Left cardiac atrium (tissue), 4 donors: ENCODE data around the gene ZNF410. TPM values are rescaled to one million over a fixed set of nuclear protein-coding genes. Genes with fewer than 3 reads are reported as not detected.
"Not testable (repeated sequence)": the region's sequence is repeated elsewhere in the genome, so short reads cannot be mapped to it uniquely, and the experiment has no call there.

Source experiments
- ATAC-seq, 2 donors: fragments of 200-7000 bp; cut with Tn5 transposase; one replicate each; pipeline ENCODE4 v1.9.1; 2020; ENCODE audit warnings: mild to moderate bottlenecking in 2 of 2, moderate library complexity in 2 of 2
- DNase-seq: peaks from one replicate; pipeline ENCODE4 v3.0.0-alpha.2; 2020
- intact Hi-C, 2 donors: fragments of 100-400 bp; cut with DNase I; formaldehyde crosslinking; loops; one replicate each; pipeline versions ENCODE4 v1.14.1 to v1.15.1; 2022 to 2023
- long read RNA-seq: library from polyadenylated mRNA; unstranded; transcript quantifications from one replicate; pipeline ENCODE4 v2.0.0, GENCODE V29; 2021
- total RNA-seq, 2 donors: library from RNA; stranded (reverse); fragmentation: NEBNext Ultra II Directional; extraction: Animal tissue kit (Norgen Biotek cat#: 25700); gene quantifications; one replicate each; pipeline ENCODE4 v1.2.1, GENCODE V29; 2021
- donor health status: DM: no; HTN: yes; CAD: no.
- donor health status: DM: no; HTN: yes; CAD: no; lungs with severe emphysema.
- donor health status: DM: yes; HTN: yes; CAD: no.
- donor health status: Dilated cardiomyopathy.

The ZNF410 gene, protein sequence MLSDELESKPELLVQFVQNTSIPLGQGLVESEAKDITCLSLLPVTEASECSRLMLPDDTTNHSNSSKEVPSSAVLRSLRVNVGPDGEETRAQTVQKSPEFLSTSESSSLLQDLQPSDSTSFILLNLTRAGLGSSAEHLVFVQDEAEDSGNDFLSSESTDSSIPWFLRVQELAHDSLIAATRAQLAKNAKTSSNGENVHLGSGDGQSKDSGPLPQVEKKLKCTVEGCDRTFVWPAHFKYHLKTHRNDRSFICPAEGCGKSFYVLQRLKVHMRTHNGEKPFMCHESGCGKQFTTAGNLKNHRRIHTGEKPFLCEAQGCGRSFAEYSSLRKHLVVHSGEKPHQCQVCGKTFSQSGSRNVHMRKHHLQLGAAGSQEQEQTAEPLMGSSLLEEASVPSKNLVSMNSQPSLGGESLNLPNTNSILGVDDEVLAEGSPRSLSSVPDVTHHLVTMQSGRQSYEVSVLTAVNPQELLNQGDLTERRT
- 10 to 100 TPM; 19.2 to 28.8 TPM for total RNA-seq
- long read RNA-seq, transcript ZNF410-211 (12 exons, 2,601 nt), result major isoform, 43 of 83 reads
- long read RNA-seq, transcript ZNF410-201 (11 exons, 2,293 nt), result minor isoform, 15 of 83 reads
- long read RNA-seq, partial matches to known transcripts, result 4 of 83 reads
- long read RNA-seq, other reads (novel, unspliced or antisense), result 20 of 83 reads

DNA sequence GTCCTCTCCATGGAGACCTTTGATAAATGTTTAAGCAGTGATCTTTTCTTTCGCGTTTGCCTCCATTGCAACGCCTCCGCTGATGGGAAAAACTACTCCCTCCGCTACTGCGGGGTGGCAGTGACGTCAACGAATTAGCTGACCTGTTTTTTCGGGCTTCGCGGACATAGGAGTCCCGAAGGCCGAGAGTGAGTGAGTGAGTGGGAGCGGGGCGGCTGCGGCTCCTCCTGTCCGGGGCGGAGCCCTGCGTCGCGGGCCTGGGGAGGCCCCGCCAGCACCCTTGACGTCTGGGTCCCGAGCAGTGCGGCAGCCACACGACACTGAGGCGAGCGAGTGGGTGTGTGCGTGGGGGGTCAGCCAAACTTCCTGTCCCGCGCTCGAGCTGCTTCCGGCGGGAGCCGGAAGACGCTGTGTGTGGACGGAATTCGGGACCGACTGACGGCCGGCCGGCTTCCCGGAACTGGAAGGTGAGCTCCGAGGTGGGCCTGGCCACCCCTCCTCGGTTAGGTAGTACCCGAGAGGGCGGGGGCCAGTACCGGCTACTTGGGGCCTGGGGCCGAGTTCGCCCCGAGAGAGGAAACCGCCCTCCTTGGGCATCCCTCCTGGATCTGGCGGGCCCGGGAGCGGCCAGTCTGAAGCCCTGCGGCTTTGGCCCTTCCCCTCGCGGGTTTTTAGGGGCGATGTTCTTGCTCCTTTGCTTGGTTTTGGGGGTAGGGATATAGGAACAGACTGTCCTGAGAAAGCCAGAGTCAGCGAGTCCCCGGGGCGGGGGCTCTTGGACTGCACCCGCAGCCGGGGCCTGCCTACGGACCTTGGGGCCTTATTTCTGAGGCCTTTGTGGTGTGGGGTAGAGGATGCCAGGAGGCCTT lies at the start of gene ZNF410:
Gene ZNF410 (plus strand): TSS at position 411 of the 869 bp plus-strand sequence. CDS start 5,317 bp downstream, outside the sequence.
- peak; percentile 96 for DNase-seq
- intact Hi-C loops, result no loop called here
- peak; percentile 99 to 100 for ATAC-seq

DNA sequence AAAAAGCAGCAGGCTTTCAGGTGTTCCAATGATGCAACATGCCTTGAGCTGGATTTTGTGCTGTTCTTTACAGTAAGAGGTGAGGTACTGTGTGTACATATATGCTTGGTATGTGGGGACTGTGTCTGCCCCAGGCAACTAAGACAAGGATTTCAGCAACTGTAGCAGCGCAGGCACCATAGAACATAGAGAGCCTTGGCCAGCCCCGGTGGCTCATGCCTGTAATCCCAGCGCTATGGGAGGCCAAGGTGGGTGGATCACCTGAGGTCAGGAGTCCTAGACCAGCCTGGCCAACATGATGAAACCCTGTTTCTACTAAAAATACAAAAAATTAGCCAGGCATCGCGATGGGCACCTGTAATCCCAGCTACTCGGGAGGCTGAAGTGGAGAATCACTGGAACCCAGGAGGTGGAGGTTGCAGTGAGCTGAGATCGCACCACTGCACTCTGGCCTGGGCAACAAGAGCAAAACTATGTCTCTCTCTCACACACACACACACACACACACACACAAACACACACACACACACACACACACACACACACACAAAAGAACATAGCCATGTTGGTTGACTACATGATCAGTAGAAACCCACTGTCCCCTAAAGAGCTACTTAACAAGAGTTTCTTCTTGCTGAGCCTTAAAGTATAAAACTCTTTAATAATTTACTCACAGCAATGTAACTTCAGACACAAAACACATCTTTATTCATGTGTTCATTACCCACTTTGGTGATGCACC lies 48.2 kb upstream of the ZNF410 start:
- intact Hi-C loops, ATAC-seq, DNase-seq: not testable (repeated sequence)

DNA sequence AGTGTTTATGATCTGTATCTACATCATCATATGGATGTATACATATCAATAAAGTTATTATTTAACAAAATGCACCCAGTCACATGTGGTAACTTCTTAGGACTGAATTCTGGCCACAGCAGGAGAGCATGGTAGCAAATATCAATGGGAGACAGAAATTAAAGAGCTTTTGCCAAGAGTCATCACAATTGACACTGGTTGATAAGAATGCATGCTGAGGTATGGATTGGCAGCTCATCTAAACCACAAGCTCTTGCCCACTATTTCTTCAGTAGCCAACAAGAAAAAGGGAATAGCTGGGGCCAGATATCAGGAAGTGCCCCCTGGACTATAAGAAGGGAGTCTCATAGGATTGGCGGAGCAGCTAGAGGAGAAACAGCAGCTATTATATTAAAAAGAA lies 44.5 kb upstream of the ZNF410 start:
- ATAC-seq, result no peak
- DNase-seq, result no peak
- intact Hi-C loops, result no loop called here

DNA sequence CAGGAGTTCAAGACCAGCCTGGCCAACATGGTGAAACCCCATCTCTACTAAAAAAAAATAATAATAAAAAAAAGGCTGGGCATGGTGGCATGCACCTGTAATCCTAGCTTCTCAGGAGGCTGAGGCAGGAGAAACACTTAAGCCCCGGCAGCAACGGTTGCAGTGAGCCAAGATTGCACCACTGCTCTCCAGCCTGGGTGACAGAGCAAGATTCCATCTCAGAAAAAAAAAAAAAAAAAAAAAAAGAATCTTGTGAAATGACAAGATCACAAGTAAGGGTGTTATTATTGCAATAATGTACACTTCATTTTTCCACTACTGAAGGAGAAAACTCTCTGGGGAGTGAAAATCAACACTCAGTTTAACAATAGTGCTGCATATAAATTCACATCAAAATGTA lies 43.8 kb upstream of the ZNF410 start:
- no peak for DNase-seq
- no peak for ATAC-seq
- intact Hi-C loops, result no loop called here

DNA sequence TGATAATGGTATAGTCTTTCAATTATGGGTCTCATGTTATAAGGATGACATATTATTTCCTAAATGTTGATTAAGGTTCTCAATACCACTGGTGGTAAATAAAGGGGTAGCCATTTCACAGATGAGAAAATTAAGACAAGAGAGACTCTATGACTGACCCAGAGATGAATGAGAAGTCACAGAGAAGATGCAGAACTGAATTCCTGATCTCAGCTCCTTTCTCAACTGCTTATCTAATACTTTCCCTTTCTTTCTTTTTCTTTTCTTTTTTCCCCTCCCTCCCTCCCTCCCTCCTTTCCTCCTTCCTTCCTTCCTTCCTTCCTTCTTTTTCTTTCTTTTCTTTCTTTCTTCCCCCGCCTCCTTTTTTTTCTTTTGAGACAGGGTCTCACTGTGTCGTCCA lies 43.4 kb upstream of the ZNF410 start:
- no peak for ATAC-seq
- no peak for DNase-seq
- intact Hi-C loops, result no loop called here

DNA sequence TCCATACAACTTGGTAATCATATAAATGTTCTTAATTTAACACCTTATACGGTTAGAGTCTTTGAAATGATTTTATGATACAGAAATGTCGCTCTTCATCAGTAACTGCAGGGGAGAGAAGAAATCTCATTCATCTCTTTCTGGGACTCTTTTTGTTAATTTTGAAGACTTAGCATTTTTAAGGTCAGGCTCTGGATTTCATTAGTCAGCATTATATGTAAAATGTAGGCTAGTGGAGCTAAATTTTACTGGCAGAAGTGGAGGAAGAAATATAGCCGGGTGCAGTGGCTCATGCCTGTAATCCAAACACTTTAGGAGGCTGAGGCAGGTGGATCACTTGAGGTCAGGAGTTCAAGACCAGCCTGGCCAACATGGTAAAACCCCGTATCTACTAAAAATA lies 39.7 kb upstream of the ZNF410 start:
- ATAC-seq, result no peak
- intact Hi-C loops, result no loop called here

DNA sequence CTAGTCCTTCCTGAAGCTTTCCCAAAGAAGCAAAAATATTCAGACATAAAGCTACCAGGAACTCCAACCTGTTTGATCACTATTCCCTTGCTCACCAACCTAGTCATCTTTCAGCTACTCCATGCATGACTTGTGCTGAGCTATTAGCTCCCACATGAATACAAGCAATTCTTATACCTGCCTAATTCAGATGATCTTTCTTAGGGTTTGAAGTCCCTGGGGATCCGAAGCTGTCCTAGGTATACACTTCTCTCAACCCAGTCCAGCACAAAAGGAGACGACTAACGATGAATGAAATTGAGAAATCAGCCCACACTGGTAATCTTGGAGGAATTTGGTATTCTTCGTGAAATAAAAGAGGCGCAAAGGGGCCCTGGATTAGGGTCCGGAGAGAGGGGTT lies 35.7 kb upstream of the ZNF410 start:
- ATAC-seq (no peak), DNase-seq (no peak)
- intact Hi-C loops, result no loop called here

More for the DNA sequence above, 39.7 kb upstream of the ZNF410 start:
- DNase-seq, result no peak

DNA sequence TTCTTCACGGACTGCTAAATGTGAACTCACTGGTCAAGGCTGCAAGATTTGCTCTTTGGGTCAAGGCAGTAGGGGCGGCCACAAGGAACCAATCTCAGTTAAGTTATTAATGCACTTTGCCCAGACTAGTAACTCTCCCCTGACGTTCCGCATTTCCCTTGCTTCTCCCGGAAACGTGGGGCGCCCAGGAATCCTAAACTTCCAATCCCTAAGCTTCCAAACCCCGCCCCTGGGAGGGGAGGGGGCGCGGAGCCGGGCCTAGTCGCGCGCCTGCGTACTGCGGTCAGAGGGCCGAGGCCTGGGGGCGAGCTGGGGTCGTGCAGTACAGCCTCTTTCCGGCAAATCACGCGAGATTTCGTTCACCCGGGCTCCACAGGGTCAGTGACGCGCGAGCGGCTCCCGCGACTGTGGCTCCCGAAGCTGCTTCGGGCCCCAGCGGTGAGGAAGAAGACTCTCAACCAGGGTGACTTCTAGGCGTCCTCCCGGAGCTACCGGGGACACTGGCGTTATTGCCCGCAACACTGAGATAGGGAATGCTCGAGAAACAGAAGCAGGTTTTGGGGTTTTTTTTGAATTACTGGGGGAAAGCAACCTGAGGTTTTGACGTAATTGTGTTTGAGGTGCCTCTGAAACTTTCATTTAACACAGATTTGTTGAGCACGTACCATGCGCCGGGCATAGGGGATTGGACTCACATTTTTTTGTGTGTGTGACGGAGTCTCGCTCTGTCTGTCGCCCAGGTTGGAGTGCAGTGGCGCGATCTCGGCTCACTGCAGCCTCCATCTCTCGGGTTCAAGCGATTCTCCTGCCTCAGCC lies 34.9 kb upstream of the ZNF410 start, which contains the start of gene PTGR2:
Gene PTGR2 (plus strand): TSS at position 265 of the 816 bp plus-strand sequence. CDS start 7,032 bp downstream, outside the sequence.
- intact Hi-C loops, result no loop called here
- DNase-seq (peak; percentile 98), ATAC-seq (peak; percentile 98 to 99)

DNA sequence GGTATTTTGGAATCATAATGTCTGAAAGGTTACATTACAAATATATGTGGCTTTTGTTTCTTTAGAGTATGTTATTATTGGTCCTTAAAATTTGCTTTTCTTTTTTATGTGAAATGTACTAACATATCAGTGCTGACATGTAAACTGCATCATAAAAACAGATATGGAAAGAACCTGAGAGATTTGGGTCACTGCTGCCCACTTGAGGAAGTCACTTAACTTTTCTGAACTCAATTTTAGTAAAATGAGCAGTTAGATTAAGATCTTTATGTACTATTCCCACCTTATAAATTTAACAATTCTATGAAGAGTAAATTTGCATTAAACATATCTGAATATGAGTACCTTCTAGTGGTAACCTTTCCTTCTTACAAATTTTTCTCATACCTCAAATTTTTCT lies 27.5 kb upstream of the ZNF410 start:
- intact Hi-C loops, result no loop called here
- DNase-seq, result no peak
- no peak for ATAC-seq

DNA sequence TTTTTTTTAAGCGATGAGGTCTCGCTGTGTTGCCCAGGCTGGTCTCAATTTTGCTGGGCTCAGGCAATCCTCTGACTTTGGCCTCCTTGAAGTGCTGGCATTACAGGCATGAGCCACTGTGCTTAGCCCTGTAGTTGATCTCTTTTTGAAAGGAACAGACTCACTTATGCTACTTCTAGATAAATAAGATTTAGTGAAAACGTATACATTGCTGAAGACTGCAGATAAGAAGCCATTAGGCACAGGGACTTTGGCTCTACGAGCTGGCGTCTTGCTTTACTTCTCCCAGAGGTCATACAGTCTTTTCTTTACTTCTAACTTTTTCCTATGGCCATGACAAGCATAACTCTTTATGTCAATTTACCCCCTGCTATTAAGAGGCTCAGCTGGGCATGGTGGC lies 25.6 kb upstream of the ZNF410 start:
- DNase-seq, result no peak
- ATAC-seq, result no peak
- intact Hi-C loops, result no loop called here

DNA sequence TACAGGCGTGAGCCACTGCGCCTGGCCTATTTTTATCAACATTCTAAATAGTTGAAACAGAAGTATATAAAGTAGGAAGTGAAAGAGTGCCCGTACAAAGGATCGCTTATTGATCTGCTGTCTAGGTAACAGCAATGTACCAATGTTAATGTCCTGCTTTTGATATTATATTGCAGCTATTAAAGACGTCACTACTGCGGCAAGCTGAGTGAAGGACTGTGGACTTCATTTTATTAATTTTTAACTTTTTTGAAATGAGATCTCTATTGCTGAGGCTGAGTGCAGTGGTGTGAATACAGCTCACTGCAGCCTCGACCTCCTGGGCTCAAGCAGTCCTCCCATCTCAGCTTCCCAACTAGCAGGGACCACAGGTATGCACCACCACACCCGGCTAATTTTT lies 24.2 kb upstream of the ZNF410 start:
- no peak for ATAC-seq
- no peak for DNase-seq
- intact Hi-C loops, result no loop called here

DNA sequence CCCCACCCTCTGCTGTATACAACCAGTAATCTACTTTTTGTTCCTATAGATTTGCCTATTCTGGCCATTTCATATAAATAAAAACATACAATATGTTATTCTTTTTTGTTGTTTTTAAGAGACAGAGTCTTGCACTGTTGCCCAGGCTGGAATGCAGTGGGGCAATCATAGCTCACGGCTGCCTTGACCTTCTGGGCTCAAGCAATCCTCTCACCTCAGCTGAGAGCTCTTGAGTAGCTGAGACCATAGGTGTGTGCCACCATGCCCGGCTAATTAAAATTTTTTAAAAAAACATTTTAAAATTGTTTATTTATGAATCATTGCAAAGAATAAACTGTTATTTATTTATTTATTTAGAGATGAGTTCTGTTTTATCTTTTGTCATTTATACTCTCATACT lies 23.4 kb upstream of the ZNF410 start:
- intact Hi-C loops, result no loop called here
- no peak for DNase-seq
- ATAC-seq, result no peak

DNA sequence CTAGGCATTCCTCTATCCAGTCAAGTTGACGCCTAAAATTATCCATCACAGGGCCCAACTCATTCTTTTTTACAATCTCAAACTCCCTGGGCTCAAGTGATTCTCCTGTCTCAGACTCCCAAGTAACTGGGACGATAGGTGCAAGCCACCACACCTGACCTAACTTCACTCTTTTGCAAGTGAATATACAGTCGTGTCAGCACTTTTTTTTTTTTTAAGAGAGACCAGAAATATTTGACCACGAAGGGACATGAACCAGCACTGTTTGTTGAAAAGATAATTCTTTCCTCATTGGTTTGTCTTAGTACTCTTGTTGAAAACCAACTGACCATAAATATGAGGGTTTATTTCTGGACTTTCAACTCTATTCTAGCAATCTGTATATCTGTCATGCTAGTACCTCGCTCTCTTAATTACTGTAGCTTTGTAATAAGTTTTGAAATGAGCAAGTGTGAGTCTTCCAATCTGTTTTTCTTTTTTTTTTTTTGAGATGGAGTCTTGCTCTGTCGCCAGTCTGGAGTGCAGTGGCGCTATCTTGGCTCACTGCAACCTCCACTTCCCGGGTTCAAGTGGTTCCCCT lies 21.0 kb upstream of the ZNF410 start:
- no peak for DNase-seq
- intact Hi-C loops, result no loop called here
- ATAC-seq, result no peak

DNA sequence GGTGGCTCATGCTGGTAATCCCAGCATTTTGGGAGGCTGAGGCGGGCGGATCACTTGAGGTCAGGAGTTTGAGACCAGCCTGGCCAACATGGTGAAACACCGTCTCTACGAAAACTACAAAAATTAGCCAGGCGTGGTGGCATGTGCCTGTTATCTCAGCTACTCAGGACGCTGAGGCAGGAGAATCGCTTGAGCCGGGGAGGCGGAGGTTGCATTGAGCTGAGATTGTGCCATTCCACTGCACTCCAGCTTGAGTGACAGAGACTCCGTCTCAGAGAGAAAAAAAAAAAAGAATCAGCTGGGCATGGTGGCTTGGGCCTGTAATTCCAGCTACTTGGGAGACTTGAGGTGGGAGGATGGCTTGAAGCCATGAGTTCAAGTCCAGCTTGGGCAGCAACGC lies 16.9 kb upstream of the ZNF410 start:
- intact Hi-C loops, DNase-seq, ATAC-seq: not testable (repeated sequence)

DNA sequence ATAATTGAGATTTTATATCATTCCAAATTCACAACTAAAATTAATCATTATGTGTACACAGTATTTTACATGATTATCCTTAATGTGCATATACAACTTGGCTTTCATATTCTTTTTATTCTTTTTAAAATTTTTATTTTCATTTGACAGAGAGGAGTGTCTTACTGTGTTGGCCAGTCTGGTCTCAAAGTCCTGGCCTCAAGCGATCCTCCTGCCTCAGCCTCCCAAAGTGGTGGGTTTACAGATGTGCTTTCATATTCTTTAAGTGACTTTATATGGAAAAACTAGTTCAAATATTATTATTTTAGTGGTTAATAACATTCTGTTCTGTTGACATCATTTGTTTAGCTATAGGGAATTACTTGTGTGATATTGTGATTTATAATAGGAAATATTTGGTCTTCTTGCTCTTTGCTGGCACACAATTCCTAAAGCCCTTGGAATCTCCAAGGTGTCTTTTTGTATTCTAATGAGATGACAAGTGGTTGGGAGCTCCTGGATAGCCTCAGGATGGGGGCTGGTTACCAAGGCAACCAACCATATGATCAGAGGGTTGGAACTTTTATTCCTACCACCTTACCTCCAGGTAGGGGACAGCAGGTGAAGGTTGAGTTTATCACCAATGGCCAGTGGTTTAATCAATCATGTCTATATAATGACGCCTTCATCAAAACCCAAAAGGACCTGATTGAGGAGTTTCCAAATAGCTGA lies 16.0 kb upstream of the ZNF410 start:
- no peak for DNase-seq
- no peak for ATAC-seq
- intact Hi-C loops, result no loop called here

DNA sequence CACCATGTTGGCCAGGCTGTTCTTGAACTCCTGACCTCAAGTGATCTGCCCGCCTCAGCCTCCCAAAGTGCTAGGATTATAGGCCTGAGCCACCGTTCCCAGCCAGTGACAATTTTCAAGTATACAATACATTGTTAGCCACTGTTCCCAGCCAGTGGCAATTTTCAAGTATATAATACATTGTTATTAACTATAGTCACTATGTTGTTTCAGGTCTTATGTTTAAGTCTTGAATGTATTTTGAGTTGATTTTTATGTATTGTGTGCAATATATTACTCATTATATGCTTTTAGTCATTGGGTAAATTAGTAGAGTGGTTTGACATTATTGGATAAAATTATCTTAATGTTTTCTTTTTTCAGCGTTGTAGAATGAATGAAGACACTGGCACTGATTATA lies 13.0 kb upstream of the ZNF410 start:
- intact Hi-C loops, result no loop called here
- ATAC-seq (no peak), DNase-seq (no peak)

DNA sequence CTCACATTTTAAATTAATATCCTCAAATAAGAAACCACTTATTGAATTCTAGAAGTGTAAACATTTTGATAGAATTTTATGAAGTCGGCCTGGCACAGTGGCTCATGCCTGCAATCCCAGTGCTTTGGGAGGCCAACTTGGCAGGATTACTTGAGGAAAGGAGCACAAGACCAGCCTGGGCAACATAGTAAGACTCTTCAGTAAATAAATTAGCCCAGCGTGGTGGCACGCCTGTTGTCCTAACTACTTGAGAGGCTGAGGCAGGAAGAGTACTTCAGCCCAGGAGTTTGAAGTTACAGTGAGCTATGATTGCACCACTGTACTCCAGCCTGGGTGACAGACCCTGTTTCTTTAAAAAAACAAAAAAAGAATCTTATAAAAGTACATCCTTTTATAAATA lies 8.9 kb upstream of the ZNF410 start:
- DNase-seq (no peak), ATAC-seq (no peak)
- intact Hi-C loops, result no loop called here
